Liver (tissue), 3 donors: Measurements from ENCODE around the gene SPAG17.

Experiments used
- CTCF ChIP-seq: fragments of 150-350 bp; IDR thresholded peaks from 2 replicates; pipeline ENCODE4 v1.5.1; 2017; ENCODE audit warnings: improper control_type of control experiment, low read depth, low read length; ENCODE audit not compliant: missing input control
- GABPA ChIP-seq, 2 donors: IDR thresholded peaks in 1 of 2; conservative IDR thresholded peaks in 1 of 2; 2 replicates each; pipeline ENCODE4 v1.6.1; 2016; ENCODE audit warnings: antibody characterized with exemption in 2 of 2, mild to moderate bottlenecking in 1 of 2, moderate library complexity in 1 of 2
- MAX ChIP-seq: IDR thresholded peaks from 2 replicates; pipeline ENCODE4 v1.6.1; 2016; ENCODE audit warnings: antibody characterized with exemption
- NR2F2 ChIP-seq: IDR thresholded peaks from 2 replicates; pipeline ENCODE4 v1.6.1; 2016; ENCODE audit warnings: antibody characterized with exemption
- RAD21 ChIP-seq, 2 donors: IDR thresholded peaks; 2 replicates each; pipeline ENCODE4 v1.6.1; 2016; ENCODE audit warnings: antibody characterized with exemption in 2 of 2, mild to moderate bottlenecking in 2 of 2
- REST ChIP-seq: IDR thresholded peaks from 2 replicates; pipeline ENCODE4 v1.6.1; 2016; ENCODE audit warnings: antibody characterized with exemption, mild to moderate bottlenecking
- RXRA ChIP-seq, 2 donors: IDR thresholded peaks; 2 replicates each; pipeline ENCODE4 v1.6.1; 2017 to 2018; ENCODE audit warnings: antibody characterized with exemption in 2 of 2, mild to moderate bottlenecking in 1 of 2
- SP1 ChIP-seq: IDR thresholded peaks from 2 replicates; pipeline ENCODE4 v1.6.1; 2018; ENCODE audit warnings: antibody characterized with exemption, mild to moderate bottlenecking
- TAF1 ChIP-seq: conservative IDR thresholded peaks from 2 replicates; pipeline ENCODE4 v1.6.1; 2016; ENCODE audit warnings: antibody characterized with exemption, mild to moderate bottlenecking
- YY1 ChIP-seq: IDR thresholded peaks from 2 replicates; pipeline ENCODE4 v1.6.1; 2016; ENCODE audit warnings: antibody characterized with exemption, mild to moderate bottlenecking
- donor health status: healthy.
- donor health status: healthy.

DNA sequence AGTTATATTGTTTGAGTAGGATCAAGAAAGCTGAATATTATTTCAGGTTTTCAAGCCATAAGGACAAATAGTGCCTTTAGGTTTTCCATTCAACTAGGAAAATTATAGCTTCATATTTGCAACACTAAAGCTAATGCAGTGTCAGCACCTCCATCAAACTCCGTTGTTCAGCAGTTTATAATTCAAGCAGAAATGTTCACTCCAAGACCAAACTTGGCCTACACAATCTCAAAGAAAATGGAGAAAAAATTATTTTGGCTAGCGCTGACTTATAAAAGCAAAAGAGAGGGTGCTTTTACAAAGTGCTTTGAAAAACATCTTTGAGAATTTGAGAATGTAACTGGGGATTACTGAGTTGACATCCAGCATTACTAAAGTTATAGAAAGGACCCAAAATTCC lies 1.4 kb downstream of the SPAG17 start:
- TF ChIP-seq SP1: no peak
- TF ChIP-seq REST: no peak
- TF ChIP-seq RAD21 (IDR thresholded peaks at IDR 0.05): no peak
- no peak for TF ChIP-seq RXRA (IDR thresholded peaks at IDR 0.05)
- no peak for TF ChIP-seq CTCF
- TF ChIP-seq YY1: no peak
- TF ChIP-seq MAX: no peak
- TF ChIP-seq GABPA (IDR thresholded peaks at IDR 0.05 in 1 of 2, conservative IDR thresholded peaks at IDR 0.05 in 1 of 2): no peak
- TF ChIP-seq TAF1: no peak
- no peak for TF ChIP-seq NR2F2
